HG03521 (cell line): ENCODE results near the gene DICER1.
A peak's percentile ranks its signal among the peaks of the same experiment; 100 is the strongest.
"Not testable (repeated sequence)": the region's sequence is repeated elsewhere in the genome, so short reads cannot be mapped to it uniquely, and the experiment has no call there.

Source experiments
- ATAC-seq: cut with Tn5 transposase; IDR thresholded peaks from one replicate; pipeline ENCODE4 v1.9.1; 2021; ENCODE audit warnings: mild to moderate bottlenecking, moderate library complexity; ENCODE audit not compliant: unreplicated experiment

Gene DICER1, protein sequence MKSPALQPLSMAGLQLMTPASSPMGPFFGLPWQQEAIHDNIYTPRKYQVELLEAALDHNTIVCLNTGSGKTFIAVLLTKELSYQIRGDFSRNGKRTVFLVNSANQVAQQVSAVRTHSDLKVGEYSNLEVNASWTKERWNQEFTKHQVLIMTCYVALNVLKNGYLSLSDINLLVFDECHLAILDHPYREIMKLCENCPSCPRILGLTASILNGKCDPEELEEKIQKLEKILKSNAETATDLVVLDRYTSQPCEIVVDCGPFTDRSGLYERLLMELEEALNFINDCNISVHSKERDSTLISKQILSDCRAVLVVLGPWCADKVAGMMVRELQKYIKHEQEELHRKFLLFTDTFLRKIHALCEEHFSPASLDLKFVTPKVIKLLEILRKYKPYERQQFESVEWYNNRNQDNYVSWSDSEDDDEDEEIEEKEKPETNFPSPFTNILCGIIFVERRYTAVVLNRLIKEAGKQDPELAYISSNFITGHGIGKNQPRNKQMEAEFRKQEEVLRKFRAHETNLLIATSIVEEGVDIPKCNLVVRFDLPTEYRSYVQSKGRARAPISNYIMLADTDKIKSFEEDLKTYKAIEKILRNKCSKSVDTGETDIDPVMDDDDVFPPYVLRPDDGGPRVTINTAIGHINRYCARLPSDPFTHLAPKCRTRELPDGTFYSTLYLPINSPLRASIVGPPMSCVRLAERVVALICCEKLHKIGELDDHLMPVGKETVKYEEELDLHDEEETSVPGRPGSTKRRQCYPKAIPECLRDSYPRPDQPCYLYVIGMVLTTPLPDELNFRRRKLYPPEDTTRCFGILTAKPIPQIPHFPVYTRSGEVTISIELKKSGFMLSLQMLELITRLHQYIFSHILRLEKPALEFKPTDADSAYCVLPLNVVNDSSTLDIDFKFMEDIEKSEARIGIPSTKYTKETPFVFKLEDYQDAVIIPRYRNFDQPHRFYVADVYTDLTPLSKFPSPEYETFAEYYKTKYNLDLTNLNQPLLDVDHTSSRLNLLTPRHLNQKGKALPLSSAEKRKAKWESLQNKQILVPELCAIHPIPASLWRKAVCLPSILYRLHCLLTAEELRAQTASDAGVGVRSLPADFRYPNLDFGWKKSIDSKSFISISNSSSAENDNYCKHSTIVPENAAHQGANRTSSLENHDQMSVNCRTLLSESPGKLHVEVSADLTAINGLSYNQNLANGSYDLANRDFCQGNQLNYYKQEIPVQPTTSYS (N-terminal part only)

DNA sequence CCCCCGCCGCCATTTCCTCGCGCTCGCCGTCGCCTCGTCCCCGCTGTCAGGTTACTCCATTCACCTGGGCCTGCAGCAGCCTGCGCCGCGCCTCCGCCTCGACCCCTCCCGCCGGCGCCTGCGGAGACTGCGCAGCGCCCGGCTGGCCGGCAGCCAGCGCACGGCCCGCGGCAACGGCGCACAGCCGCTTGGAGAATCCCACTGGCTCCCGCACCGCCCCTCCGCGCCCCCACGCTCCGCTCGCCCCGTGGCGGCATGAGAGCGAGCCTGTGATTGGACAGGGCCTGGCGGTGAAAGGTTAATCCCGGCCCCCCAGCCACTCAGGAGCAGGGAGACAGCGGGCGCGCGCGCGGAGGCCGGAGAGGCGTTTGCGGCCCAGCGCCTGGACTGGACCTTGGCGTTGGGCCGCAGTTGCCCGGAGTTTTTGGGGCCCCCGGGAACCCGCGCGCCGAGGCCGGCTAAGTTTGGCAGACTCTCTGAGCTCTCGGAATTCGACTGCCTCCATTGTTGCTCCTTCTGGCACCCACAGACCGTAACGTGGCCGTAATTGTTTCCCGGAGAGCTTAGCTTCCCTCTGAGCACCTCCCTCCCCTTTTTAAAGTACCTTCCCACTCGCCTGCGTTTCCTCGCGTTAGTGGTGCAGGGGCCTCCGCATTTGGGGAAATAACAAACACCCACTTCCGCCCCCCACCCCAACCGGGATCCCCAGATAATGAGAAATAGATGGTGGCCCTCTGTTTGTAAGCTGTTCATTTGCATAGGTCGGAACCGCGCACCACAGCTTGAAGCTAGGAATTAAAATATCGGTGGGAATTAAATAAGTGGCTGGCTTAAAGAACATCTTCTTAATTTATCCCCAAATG, at the start of gene DICER1:
DICER1 (minus strand) TSS at position 203 of the 863 bp plus-strand sequence. CDS start 24,071 bp downstream, outside the sequence.
- peak; percentile 73 for ATAC-seq

DNA sequence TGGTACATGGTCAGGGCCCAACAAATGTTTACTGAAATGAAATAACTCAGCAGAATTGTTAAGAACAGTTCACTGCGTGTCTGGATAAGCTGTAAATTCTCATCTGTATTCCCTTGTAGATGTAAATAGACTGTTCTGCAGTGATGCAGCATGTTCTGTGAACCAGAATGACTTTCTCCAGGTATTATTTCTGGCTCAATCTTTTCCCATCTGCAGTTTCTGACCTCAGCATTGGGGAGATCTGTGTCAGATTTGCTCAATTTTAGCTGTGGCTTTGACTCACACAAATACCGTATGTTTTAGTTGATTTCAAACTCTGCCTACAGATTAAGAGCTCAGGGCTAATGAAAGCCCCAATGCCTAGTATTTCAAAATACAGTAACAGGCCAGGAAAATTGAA, 49.2 kb upstream of the DICER1 start:
- no peak for ATAC-seq

DNA sequence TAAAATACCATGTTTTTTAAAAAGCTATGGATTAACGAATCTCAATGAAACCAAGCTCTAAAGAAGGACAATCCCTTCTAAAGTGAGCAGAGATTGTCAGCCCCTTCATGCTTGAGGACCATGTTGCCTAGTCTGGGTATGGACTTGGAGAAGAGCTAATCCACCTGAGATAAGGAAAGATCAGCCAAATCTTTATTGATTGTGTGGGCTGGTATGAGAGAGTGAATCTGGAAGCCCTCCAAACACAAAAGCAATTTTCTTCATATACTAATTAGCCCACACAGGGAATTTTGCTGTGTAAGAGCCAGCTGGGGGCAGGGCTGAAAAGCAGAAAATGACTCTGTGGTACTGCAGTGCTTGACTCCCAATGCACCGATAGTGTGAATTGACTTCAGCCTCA, 47.4 kb upstream of the DICER1 start:
- no peak for ATAC-seq

DNA sequence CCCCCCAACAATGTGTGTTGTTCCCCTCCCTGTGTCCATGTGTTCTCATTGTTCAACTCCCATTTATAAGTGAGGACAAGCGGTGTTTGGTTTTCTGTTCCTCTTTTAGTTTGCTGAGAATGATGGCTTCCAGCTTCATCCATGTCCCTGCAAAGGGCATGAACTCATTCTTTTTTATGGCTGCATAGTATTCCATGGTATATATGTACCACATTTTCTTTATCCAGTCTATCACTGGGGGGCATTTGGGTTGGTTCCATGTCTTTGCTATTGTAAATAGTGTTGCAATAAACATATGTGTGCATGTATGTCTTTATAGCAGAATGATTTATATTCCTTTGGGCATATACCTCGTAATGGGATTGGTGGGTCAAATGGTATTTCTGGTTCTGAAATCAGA, 44.4 kb upstream of the DICER1 start:
- not testable (repeated sequence) for ATAC-seq

DNA sequence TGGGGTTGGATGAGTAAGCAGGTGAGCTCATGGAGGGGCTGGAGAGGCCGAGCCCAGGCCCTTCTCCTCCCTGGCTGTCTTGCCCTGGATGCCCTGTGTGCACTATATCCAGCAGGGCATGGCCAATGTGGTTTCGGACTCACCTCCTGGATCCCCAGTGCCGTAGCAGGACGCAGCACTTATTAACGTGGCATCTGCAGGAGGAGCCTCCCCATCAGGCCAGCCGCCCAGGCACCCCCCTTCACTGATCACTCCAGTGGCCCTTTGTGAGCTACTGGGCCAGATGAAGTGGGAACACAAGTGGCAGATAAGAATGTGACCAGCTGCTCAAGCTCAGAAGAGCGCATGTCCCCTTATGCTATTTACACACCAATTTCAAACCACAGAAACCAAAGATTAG, 43.1 kb upstream of the DICER1 start:
- ATAC-seq = no peak

DNA sequence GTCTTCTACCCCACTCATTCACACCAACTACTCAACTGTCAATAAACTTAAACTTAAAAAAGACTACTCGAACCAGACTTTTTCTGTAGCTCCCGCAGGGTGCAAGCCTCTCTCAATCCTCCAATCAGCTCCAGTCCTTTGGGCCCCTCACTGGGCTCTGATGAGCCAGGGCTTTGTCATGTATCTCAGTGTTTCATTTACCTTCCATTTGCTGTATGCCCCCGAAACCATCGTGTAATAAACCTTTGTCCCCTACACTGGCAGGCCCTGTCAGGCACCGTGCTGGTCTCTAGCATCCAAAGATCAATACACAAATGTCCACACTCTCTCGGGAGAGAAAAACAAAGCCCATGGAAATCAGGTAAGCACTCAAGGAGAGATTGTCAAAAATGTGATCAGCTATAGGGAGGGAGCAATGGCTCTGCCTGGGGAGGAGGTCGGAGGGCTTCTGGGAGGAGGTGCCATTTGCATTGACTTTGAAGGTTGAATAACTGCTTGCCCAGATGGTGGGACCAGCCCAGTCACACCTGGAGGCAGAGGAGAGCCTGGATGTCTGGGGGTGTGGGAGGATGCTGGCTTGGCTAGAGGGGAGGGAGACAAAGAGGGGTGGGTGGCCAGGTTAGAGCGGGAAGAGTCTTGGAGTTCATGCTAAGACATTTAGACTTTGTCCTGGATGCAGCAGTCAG, 42.1 kb upstream of the DICER1 start:
- ATAC-seq = no peak

DNA sequence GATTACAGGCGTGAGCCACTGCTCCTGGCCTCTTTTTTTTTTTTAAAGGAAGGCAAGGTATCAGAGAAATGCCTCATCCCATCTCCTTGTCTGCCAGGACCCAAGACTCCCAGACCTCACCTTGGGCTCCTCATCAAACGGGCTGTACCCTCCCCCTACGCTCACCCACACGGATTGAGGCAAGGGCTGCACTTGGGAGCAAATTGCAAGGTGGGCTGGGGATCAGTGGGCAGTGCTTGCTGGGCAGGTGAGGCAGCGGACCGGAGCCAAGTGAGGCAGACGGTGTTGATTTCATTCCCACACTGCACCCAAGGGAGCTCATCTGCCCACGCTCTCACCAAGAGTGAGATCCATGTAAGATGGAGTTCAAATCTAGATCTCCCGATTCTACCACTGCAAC, 41.0 kb upstream of the DICER1 start:
- ATAC-seq = no peak

DNA sequence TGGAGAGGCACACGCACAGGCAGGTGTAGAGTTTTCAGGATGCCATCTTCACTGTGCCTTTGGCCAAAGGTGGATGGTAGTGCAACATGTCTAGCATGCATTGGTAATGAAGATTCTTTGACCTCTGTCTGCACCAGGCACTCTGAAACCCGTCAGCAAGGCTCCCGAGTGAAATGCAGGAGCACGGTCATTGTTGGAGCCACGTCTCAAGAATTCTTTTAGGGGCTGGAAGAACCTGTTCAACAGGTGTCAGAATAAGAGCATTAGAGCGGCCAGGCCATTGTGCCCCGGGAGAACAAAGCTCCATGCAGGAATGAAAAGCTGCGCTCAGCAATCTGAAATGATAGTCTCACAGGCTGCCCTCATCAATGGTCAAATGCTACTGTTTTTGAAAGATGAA, 40.2 kb upstream of the DICER1 start:
- no peak for ATAC-seq

DNA sequence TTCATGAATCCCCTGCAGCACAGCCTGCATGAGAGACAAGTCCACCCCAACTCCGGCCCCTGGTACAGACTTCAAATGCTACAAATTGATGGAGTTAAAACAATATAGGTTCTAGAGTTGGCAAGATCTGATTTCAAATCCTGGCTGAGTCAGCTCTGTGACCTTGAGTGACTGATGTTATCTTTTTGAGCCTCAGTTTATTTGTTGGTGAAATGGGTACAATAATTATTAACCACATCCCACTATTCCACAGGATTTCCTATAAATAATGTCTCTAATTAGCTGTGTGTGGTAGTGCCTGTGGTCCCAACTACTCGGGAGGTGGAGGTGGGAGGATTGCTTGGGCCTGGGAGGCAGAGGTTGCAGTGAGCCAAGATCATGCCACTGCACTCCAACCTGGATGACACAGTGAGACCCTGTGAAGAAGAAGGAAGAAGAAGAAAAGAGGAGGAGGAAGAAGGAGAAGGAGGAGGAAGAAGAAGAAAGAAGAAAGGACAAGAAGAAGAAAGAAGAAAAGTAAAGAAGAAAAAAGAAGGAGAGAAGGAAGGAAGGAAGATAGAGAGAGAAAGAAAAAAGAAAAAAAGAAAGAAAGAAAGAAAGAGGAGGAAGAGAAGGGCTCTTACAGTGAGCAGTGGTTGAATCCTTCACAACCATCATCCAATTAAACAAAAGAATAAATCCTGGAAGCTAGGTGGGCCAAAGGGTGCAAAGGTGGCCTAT, 39.7 kb upstream of the DICER1 start:
- ATAC-seq = no peak

DNA sequence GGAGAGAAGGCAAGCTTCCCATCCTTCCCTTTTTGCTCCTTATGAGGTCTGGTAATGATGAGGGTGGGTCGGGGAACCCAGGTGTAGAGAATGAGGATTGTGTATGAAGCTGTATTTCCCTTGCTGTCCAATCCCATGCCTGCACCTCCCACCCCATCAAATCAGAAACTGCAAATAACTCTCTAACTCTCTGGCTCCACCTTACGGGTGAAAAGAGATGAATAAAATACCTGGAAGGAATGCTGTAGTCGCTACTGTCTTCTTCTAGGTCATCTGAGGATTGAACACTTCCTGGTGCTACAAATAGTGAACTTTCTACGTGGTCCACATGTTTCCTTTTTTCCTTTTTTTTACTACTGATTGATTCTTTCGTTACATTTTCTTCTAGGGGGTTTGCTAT, 38.9 kb upstream of the DICER1 start:
- ATAC-seq = no peak

DNA sequence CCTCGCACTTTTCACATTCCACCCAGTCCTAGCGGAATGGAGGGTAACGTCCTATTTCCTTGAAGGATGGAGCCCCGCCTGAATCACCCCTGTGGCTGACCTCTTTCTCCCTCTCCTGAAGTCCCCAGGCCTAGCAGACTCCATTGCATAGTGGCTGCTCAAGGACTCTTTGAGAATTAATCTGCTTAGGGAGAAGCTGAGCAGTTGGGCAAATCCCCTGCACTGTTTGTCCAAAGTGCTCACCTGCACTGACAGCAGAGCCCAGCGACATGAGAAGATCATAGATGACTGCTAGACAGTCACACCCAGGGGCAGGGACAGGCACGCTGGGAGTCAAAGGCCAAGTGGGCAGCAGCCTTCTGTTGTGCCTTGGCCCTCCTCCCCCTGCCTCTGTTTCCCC, 37.7 kb upstream of the DICER1 start:
- no peak for ATAC-seq

DNA sequence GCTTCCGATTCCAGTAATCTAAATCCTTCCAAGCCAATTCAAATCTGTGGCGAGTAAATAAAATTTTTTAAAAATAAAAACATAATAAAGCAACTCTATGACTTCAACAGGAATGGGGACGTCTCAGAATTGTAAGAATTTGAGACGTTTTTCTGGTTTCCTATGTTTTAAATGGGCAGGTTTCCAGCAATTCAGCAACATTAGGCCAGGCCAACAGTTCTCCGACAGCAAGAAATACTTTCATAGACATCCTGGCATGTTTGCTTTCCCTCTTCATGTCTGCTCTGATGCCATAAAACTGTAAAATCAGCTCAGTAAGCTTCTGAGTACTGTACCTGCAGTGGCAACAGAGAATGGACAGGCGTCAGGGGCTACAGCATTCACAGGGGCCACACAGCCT, 35.8 kb upstream of the DICER1 start:
- no peak for ATAC-seq

DNA sequence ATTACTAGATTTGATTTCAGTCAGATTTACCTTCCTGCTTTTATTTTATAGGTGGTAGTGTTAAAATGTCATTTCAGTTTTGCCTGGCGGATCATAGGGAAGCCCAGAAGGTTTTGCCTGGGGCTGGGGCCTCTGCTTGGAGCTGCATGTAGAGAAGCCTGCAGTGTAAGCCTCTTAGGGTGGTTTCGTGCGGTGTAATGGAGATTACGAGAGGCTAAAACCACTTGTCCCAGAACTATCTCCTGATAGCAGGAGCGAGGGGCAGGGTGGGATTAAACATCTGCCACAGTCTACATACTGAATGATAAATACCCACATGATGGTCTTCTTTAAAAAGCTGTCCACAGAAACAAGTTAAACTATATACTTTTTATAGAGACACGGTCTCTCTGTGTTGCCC, 35.0 kb upstream of the DICER1 start:
- no peak for ATAC-seq

DNA sequence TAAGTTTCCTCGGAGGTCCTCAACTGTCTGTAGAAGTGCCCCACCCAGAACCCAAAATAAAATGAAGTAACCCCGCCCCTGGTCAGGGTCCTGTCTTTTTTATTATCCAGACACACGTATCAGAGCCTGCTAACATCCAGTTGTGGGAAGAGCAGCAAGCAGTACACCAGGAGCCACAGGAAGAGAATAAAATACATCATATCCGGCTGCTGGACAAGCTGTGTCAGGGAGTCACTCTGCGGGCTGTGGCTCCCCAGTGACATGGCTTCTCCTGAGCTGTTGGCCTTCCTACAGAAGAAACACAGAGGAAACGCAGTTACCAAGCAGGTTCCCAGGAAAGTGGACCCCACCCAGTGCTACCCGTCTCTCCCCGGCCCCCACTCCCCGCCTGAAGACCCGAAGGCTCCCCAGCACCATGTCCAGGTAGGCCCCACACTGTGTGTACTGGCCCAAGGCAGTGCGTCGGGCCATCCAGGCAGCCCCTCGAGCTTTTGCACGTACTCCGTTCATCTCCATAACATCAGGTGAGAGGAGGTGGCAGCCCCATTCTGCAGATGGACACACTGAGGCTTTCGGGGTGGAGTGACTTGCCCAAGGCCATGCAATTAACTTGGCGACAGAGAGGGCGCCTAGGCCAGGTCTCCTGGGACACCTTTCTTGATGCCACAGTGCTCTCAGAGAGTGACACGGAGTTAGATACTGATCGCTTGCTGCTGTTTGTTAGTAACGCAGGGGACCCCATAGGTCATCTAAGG, 34.3 kb upstream of the DICER1 start:
- ATAC-seq = no peak

DNA sequence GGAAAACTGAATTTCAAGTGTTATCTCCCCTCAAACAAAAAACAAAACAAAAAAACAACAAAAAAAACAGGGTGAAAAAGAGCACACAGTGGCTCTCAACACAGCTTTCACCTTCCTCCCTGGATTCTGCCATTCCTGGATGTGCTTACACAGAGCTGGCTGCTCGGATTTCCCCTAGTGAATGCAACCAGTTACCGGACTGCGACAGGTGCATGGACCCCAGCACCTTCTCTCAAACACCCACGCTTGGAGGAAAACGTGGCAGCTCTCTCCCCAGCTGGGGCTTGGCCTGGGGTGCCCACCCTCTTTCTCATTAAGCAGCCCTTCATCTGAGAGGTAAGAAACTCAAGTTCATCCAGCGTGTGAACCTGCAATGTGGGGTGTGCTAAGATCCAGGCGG, 33.5 kb upstream of the DICER1 start:
- ATAC-seq = no peak

DNA sequence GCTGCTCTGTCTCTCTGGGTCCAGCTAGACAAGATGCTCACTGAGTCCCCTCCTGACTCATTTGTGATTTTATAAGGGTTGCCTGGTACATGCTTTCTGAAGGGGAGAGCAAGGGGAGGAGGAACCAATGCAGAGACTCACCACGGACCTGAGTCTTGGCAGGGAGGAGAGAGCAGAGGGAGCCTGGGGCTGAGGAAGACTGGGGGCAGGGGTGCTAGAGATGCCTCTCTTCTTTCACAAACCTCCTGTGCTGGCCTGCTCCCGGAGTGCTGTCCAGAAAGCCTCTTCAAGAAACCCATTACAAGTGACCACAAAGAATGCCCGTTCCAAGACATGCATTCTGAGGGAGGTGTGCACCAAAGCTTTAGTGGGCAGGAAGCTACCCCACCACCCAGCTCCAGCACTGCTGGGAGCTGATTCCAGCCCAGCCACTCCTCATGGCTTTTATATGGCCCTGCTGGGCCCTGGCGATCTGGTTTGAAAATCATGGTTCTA, 33.1 kb upstream of the DICER1 start:
- no peak for ATAC-seq

DNA sequence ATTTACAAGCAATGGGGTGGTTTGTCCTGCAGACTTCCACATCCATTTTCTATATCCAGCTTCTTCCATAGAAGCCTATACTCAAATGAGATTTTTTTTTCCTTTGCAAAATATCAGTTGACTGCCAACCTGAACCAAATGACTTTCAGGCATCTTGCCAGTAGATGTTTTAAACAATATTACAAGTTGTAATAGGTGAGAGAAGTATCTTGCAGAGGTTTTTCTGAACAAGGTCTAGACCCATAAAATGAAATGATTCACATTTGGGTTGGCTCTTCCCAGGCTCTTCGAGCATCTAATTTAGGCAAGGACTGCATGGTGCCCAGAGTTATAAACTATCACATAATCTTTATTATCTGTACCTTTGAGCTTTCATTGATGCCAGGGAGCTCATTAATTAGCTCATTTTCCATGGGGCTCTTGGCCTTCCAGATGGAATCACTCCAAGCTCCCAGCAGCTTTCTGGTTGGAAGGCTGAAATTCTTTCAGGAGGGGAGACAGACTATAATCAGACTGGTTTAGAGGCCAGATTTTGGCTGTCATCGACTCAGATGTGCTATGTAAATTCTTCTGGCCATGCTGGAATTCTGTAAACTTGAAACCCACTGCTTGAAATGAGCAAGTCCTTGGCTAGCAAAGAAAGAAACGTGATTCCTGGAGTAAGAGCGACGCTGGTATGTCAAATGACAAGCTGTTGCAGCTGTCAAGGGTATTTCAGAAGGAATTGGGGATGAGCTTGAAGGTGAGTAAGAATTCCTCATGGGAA, 32.2 kb upstream of the DICER1 start:
- no peak for ATAC-seq

DNA sequence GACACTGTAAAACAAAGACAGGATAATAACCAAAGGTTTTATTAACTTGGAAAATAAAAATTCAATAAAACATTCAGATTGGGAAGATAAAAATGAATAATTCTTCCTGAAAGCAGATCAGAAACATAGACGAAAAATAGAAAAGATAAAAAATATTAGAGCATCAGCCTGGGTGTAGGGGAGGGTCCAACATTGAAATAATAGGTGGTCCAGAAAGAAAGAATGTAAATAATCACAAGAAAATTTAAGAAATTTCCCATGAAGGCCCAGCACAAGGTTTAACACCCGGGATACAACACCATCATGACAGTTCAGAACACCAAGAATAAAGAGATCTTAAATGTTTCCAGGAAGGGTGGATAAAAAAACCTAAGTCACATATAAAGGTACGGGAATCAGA, 31.1 kb upstream of the DICER1 start:
- no peak for ATAC-seq
